Parathyroid adenoma (tissue), 2 donors: ENCODE measurements around the gene MAMDC2.

Experiments
- H2AFZ ChIP-seq: fragments of 300-600 bp; sonication (generic); one replicate; pipeline ENCODE4 v1.7.0; 2017; ENCODE audit warnings: antibody characterized with exemption, mild to moderate bottlenecking
- H3K27ac ChIP-seq: fragments of 300-600 bp; sonication (generic); one replicate; pipeline ENCODE4 v1.7.0; 2017
- H3K27me3 ChIP-seq: fragments of 300-600 bp; sonication (generic); one replicate; pipeline ENCODE4 v1.7.0; 2017; ENCODE audit warnings: low read length; ENCODE audit not compliant: control insufficient read depth, insufficient read depth
- H3K36me3 ChIP-seq: fragments of 300-600 bp; sonication (generic); one replicate; pipeline ENCODE4 v1.7.0; 2017; ENCODE audit warnings: low read length; ENCODE audit not compliant: control insufficient read depth, insufficient read depth
- H3K4me1 ChIP-seq: fragments of 300-600 bp; sonication (generic); one replicate; pipeline ENCODE4 v1.7.0; 2017; ENCODE audit warnings: control low read depth
- H3K4me2 ChIP-seq: fragments of 300-600 bp; sonication (generic); one replicate; pipeline ENCODE4 v1.7.0; 2017; ENCODE audit warnings: low read length
- H3K4me3 ChIP-seq: fragments of 300-600 bp; sonication (generic); one replicate; pipeline ENCODE4 v1.7.0; 2017; ENCODE audit warnings: low read depth, low read length
- H3K79me2 ChIP-seq: fragments of 300-600 bp; sonication (generic); one replicate; pipeline ENCODE4 v1.7.0; 2017; ENCODE audit warnings: control low read depth
- H3K9ac ChIP-seq: fragments of 300-600 bp; sonication (generic); one replicate; pipeline ENCODE4 v1.7.0; 2017; ENCODE audit warnings: mild to moderate bottlenecking
- H3K9me3 ChIP-seq: fragments of 300-600 bp; sonication (generic); one replicate; pipeline ENCODE4 v1.7.0; 2017; ENCODE audit warnings: low read length; ENCODE audit not compliant: control insufficient read depth
- TF ChIP-seq, protein P1 (sequence below): fragments of 300-600 bp; sonication (generic); IDR thresholded peaks from one replicate; pipeline ENCODE4 v1.7.0; 2017; ENCODE audit warnings: antibody characterized with exemption, mild to moderate bottlenecking
- donor health status: primary hyperparathyroidism.

Gene MAMDC2

GRCh38 chr9:70011366-70011765, 32.3 kb upstream of the MAMDC2 start:
- no peak overlapping the region for H3K27ac ChIP-seq
- no peak overlapping the region for H3K4me3 ChIP-seq
- H2AFZ ChIP-seq: no peak overlapping the region
- H3K4me1 ChIP-seq: no peaks in the 10 kb centered on the region
- H3K27me3 ChIP-seq: no peaks in the 10 kb centered on the region
- no peak overlapping the region for H3K4me2 ChIP-seq
- H3K9ac ChIP-seq: no peak overlapping the region
- TF ChIP-seq, protein P1, sequence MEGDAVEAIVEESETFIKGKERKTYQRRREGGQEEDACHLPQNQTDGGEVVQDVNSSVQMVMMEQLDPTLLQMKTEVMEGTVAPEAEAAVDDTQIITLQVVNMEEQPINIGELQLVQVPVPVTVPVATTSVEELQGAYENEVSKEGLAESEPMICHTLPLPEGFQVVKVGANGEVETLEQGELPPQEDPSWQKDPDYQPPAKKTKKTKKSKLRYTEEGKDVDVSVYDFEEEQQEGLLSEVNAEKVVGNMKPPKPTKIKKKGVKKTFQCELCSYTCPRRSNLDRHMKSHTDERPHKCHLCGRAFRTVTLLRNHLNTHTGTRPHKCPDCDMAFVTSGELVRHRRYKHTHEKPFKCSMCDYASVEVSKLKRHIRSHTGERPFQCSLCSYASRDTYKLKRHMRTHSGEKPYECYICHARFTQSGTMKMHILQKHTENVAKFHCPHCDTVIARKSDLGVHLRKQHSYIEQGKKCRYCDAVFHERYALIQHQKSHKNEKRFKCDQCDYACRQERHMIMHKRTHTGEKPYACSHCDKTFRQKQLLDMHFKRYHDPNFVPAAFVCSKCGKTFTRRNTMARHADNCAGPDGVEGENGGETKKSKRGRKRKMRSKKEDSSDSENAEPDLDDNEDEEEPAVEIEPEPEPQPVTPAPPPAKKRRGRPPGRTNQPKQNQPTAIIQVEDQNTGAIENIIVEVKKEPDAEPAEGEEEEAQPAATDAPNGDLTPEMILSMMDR: no peak
- H3K79me2 ChIP-seq: no peaks in the 10 kb centered on the region
- no peaks in the 10 kb centered on the region for H3K9me3 ChIP-seq
- no peaks in the 10 kb centered on the region for H3K36me3 ChIP-seq

DNA sequence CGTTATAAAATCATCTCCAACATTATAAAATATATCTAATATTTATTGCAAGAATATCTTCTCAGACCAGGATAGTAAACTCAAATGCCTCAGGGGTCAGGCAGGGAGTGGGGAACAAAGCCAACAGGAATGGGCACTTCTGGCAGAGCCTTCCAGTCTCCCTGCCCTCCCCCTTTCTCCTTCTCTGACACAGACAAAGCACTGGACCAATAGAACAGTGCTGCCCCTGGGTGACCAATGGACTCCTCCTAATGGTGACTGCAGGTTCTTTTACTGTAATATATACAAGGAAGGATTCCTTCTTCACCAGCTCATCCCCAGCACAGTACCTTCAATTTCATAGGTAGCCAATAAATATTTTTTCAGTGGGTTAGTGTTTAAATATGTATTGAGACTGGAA, 31.1 kb upstream of the MAMDC2 start:
- TF ChIP-seq, protein P1: no peak
- H3K27ac ChIP-seq: no peak overlapping the region

GRCh38 chr9:70013598-70014196, 30.0 kb upstream of the MAMDC2 start:
- H3K27ac ChIP-seq: no peak overlapping the region
- H3K4me2 ChIP-seq: no peak overlapping the region
- TF ChIP-seq, protein P1: no peak
- H3K36me3 ChIP-seq: no peaks in the 10 kb centered on the region
- H3K27me3 ChIP-seq: no peaks in the 10 kb centered on the region
- no peaks in the 10 kb centered on the region for H3K79me2 ChIP-seq
- no peak overlapping the region for H3K9ac ChIP-seq
- H3K9me3 ChIP-seq: no peaks in the 10 kb centered on the region
- no peaks in the 10 kb centered on the region for H3K4me1 ChIP-seq
- H2AFZ ChIP-seq: no peak overlapping the region
- no peak overlapping the region for H3K4me3 ChIP-seq

More for the DNA sequence above, 31.1 kb upstream of the MAMDC2 start:
- Histone ChIP-seq H3K9ac (no peak overlapping the region), H3K4me2 (no peak overlapping the region), H3K36me3 (no peaks in the 10 kb centered on the region), H3K9me3 (no peaks in the 10 kb centered on the region), H3K27me3 (no peaks in the 10 kb centered on the region), H3K4me3 (no peak overlapping the region), H2AFZ (no peak overlapping the region), H3K4me1 (no peaks in the 10 kb centered on the region), H3K79me2 (no peaks in the 10 kb centered on the region)

GRCh38 chr9:70015099-70015498, 28.5 kb upstream of the MAMDC2 start:
- Histone ChIP-seq H3K4me2 (no peak overlapping the region), H3K27me3 (no peaks in the 10 kb centered on the region), H2AFZ (no peak overlapping the region), H3K9me3 (no peaks in the 10 kb centered on the region), H3K4me1 (no peaks in the 10 kb centered on the region), H3K36me3 (no peaks in the 10 kb centered on the region), H3K27ac (no peak overlapping the region), H3K79me2 (no peaks in the 10 kb centered on the region), H3K9ac (no peak overlapping the region), H3K4me3 (no peak overlapping the region)
- TF ChIP-seq, protein P1: no peak

DNA sequence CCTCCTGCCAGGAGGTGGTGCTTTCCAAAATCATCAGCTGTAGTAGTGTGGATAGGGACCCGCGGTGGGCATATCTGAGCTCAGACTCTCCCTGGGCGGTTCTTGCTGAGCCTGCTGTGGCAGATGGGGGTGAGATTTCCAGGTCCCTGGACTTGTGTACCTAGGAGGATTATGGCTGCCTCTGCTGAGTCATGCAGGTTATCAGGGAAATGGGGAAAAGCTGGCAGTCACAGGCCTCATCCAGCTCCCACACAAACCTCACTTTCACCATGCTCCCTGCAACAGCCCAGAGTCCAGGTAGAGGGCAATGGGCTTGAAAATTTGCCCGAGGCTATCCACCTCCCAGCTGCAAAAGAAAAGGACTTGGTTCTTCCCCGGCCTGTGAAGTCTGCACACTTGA, 23.4 kb upstream of the MAMDC2 start:
- Histone ChIP-seq H3K27ac (no peak overlapping the region), H3K27me3 (no peaks in the 10 kb centered on the region), H3K4me3 (no peak overlapping the region), H3K36me3 (no peaks in the 10 kb centered on the region), H3K9me3 (no peaks in the 10 kb centered on the region), H3K4me1 (no peaks in the 10 kb centered on the region), H3K4me2 (no peak overlapping the region), H3K9ac (no peak overlapping the region), H2AFZ (no peak overlapping the region), H3K79me2 (no peaks in the 10 kb centered on the region)
- TF ChIP-seq, protein P1: no peak
